Hepatic stellate cell (primary cell): ENCODE measurements around the gene CCNL1.

Experiments used
- DNase-seq: peaks from one replicate; pipeline ENCODE4 v3.0.0; 2011; ENCODE audit warnings: low spot score

Gene CCNL1

GRCh38 chr3:157145606-157146322 lies 14.2 kb downstream of the CCNL1 start:
- no peak for DNase-seq

- DNase-seq: no peak
Measured at GRCh38 chr3:157142315-157142714, 17.6 kb downstream of the CCNL1 start.

- DNase-seq: no peak
Measured at GRCh38 chr3:157139938-157140534, 19.9 kb downstream of the CCNL1 start.

GRCh38 chr3:157136647-157137387 lies 23.1 kb downstream of the CCNL1 start:
- DNase-seq: no peak

- DNase-seq: peak; percentile 45
Measured at GRCh38 chr3:157135671-157136396, 24.1 kb downstream of the CCNL1 start.

GRCh38 chr3:157134620-157135191 lies 25.2 kb downstream of the CCNL1 start:
- no peak for DNase-seq

GRCh38 chr3:157133434-157134320 lies 26.3 kb downstream of the CCNL1 start:
- DNase-seq: no peak

- no peak for DNase-seq
Measured at GRCh38 chr3:157132936-157133335, 27.0 kb downstream of the CCNL1 start.

- no peak for DNase-seq
Measured at GRCh38 chr3:157132341-157132740, 27.6 kb downstream of the CCNL1 start.

- DNase-seq: no peak
Measured at GRCh38 chr3:157131861-157132260, 28.1 kb downstream of the CCNL1 start.

GRCh38 chr3:157130467-157131251 lies 29.3 kb downstream of the CCNL1 start:
- peak; percentile 52 for DNase-seq

GRCh38 chr3:157129803-157130466 lies 30.0 kb downstream of the CCNL1 start:
- DNase-seq: no peak

GRCh38 chr3:157128771-157129681 lies 30.9 kb downstream of the CCNL1 start:
- DNase-seq: peak; percentile 51

GRCh38 chr3:157127831-157128767 lies 31.8 kb downstream of the CCNL1 start:
- peak; percentile 65 for DNase-seq

- no peak for DNase-seq
Measured at GRCh38 chr3:157127268-157127667, 32.7 kb downstream of the CCNL1 start.

GRCh38 chr3:157126365-157126764 lies 33.6 kb downstream of the CCNL1 start:
- DNase-seq: no peak

- DNase-seq: no peak
Measured at GRCh38 chr3:157125101-157125500, 34.8 kb downstream of the CCNL1 start.
